ENCODE results near the gene PDX1. TPM values are rescaled to one million over a fixed set of nuclear protein-coding genes. Genes with fewer than 3 reads are reported as not detected.

PDX1 gene
- total and polyA plus RNA-seq, 2 of the 13 experiments (the other 11 are each of a cell fraction or from before 2014, with no cell fraction given) = 0.07 TPM; not detected in 1

- no peak for TF ChIP-seq ZBTB10 (CRISPR knock-in tag; IDR thresholded peaks at IDR 0.05; ENCODE audit: borderline replicate concordance)
- TF ChIP-seq, protein P1, sequence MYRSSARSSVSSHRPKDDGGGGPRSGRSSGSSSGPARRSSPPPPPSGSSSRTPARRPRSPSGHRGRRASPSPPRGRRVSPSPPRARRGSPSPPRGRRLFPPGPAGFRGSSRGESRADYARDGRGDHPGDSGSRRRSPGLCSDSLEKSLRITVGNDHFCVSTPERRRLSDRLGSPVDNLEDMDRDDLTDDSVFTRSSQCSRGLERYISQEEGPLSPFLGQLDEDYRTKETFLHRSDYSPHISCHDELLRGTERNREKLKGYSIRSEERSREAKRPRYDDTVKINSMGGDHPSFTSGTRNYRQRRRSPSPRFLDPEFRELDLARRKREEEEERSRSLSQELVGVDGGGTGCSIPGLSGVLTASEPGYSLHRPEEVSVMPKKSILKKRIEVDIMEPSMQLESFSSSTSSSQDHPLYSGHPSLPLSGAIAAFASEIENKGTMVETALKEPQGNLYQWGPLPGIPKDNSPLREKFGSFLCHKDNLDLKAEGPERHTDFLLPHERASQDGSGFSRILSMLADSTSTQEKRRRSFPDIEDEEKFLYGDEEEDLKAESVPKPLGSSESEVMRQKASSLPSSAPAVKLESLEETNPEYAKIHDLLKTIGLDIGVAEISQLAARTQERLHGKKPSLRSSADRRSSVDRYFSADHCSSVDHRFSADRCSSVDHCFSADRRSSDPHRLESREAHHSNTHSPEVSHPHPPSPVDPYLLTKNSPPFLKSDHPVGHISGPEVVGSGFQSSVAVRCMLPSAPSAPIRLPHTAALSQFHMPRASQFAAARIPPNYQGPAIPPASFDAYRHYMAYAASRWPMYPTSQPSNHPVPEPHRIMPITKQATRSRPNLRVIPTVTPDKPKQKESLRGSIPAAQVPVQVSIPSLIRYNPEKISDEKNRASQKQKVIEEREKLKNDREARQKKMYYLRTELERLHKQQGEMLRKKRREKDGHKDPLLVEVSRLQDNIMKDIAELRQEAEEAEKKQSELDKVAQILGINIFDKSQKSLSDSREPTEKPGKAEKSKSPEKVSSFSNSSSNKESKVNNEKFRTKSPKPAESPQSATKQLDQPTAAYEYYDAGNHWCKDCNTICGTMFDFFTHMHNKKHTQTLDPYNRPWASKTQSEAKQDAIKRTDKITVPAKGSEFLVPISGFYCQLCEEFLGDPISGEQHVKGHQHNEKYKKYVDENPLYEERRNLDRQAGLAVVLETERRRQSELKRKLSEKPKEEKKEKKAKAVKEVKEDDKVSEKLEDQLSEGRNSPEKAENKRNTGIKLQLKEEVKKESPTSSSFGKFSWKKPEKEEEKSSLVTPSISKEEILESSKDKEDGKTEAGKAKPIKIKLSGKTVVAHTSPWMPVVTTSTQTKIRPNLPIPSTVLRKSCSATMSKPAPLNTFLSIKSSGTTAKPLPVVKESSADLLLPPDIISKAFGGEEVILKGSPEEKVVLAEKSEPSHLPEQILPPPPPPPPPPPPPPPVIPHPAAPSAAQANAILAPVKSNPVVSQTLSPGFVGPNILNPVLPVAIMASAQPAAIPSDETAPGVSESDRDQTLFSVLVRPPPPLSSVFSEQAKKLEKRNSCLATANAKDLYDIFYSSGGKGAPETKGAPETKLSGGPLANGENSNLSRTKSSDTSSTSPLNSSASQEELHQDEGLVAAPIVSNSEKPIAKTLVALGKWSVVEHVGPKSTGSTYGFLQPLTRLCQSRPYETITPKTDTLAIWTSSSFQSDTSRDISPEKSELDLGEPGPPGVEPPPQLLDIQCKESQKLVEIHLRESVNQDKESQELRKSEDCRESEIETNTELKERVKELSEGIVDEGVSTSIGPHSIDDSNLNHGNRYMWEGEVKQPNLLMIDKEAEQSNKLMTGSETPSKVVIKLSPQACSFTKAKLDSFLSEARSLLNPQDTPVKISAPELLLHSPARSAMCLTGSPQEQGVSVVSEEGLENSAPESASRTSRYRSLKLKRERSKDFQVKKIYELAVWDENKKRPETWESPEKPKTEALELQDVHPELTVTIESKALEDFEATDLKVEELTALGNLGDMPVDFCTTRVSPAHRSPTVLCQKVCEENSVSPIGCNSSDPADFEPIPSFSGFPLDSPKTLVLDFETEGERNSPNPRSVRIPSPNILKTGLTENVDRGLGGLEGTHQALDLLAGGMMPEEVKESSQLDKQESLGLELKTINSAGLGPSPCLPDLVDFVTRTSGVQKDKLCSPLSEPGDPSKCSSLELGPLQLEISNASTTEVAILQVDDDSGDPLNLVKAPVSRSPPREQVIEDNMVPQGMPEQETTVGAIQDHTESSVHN (CRISPR knock-in tag; IDR thresholded peaks at IDR 0.05) = no peak
- 0 out of 2 replicates have a peak, but pooled peaks have one; percentile 34 for TF ChIP-seq MYPOP (CRISPR knock-in tag; IDR thresholded peaks at IDR 0.05)
- TF ChIP-seq MTF2 (CRISPR knock-in tag; IDR thresholded peaks at IDR 0.05; ENCODE audit: borderline replicate concordance) = peak; percentile 95; the same call in 1 of the 2 replicates
- TF ChIP-seq ZNF776 (CRISPR knock-in tag; IDR thresholded peaks at IDR 0.05) = peak; percentile 24; the same call in 1 of the 2 replicates
- TF ChIP-seq CC2D1A (CRISPR knock-in tag; IDR thresholded peaks at IDR 0.05) = no peak
- 0 out of 2 replicates have a peak, but pooled peaks have one; percentile 13 for TF ChIP-seq PHF20 (CRISPR knock-in tag; IDR thresholded peaks at IDR 0.05)
- TF ChIP-seq DNMT3B (CRISPR knock-in tag; conservative IDR thresholded peaks at IDR 0.05) = no peak
- TF ChIP-seq EZH2 (conservative IDR thresholded peaks at IDR 0.05; ENCODE audit: low read depth, low read length) = peak; percentile 34; the same call in 1 of the 2 replicates
- TF ChIP-seq, protein P2, sequence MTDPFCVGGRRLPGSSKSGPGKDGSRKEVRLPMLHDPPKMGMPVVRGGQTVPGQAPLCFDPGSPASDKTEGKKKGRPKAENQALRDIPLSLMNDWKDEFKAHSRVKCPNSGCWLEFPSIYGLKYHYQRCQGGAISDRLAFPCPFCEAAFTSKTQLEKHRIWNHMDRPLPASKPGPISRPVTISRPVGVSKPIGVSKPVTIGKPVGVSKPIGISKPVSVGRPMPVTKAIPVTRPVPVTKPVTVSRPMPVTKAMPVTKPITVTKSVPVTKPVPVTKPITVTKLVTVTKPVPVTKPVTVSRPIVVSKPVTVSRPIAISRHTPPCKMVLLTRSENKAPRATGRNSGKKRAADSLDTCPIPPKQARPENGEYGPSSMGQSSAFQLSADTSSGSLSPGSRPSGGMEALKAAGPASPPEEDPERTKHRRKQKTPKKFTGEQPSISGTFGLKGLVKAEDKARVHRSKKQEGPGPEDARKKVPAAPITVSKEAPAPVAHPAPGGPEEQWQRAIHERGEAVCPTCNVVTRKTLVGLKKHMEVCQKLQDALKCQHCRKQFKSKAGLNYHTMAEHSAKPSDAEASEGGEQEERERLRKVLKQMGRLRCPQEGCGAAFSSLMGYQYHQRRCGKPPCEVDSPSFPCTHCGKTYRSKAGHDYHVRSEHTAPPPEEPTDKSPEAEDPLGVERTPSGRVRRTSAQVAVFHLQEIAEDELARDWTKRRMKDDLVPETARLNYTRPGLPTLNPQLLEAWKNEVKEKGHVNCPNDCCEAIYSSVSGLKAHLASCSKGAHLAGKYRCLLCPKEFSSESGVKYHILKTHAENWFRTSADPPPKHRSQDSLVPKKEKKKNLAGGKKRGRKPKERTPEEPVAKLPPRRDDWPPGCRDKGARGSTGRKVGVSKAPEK (CRISPR knock-in tag; IDR thresholded peaks at IDR 0.05; ENCODE audit: borderline replicate concordance) = 0 out of 2 replicates have a peak, but pooled peaks have one; percentile 19
- TF ChIP-seq REL (CRISPR knock-in tag; conservative IDR thresholded peaks at IDR 0.05) = 0 out of 2 replicates have a peak, but pooled peaks have one; percentile 27
Measured at GRCh38 chr13:27968316-27969081, 48.7 kb downstream of the PDX1 start (continued).
